HG02938 (cell line): ENCODE measurements around the gene DPYD.

ENCODE experiments used
- ATAC-seq: cut with Tn5 transposase; IDR thresholded peaks from one replicate; pipeline ENCODE4 v1.9.1; 2021; ENCODE audit warnings: mild to moderate bottlenecking, moderate library complexity; ENCODE audit not compliant: unreplicated experiment

The DPYD gene

GRCh38 chr1:97314685-97315084 is 606.1 kb downstream of the DPYD start:
- ATAC-seq = no peak

GRCh38 chr1:97308131-97308530 is 612.7 kb downstream of the DPYD start:
- ATAC-seq = no peak

GRCh38 chr1:97307568-97307967 is 613.3 kb downstream of the DPYD start:
- ATAC-seq = no peak

- ATAC-seq = no peak
These were observed 613.7 kb downstream of the DPYD start for GRCh38 chr1:97307151-97307550.

GRCh38 chr1:97306504-97306903 is 614.3 kb downstream of the DPYD start:
- no peak for ATAC-seq

GRCh38 chr1:97304366-97304765 is 616.5 kb downstream of the DPYD start:
- ATAC-seq = no peak

GRCh38 chr1:97298966-97299365 is 621.9 kb downstream of the DPYD start:
- ATAC-seq = no peak

- no peak for ATAC-seq
These were observed 623.2 kb downstream of the DPYD start for GRCh38 chr1:97297611-97298010.

- no peak for ATAC-seq
These were observed 638.9 kb downstream of the DPYD start for GRCh38 chr1:97281962-97282361.

GRCh38 chr1:97277891-97278654 is 642.8 kb downstream of the DPYD start:
- ATAC-seq = no peak

- ATAC-seq = no peak
These were observed 648.7 kb downstream of the DPYD start for GRCh38 chr1:97271916-97272788.

GRCh38 chr1:97270508-97271307 is 650.1 kb downstream of the DPYD start:
- no peak for ATAC-seq

- ATAC-seq = no peak
These were observed 655.2 kb downstream of the DPYD start for GRCh38 chr1:97265630-97266029.

- no peak for ATAC-seq
These were observed 658.0 kb downstream of the DPYD start for GRCh38 chr1:97262842-97263241.

GRCh38 chr1:97258597-97258996 is 662.2 kb downstream of the DPYD start:
- no peak for ATAC-seq

- ATAC-seq = no peak
These were observed 665.9 kb downstream of the DPYD start for GRCh38 chr1:97254731-97255463.

GRCh38 chr1:97252925-97253324 is 667.9 kb downstream of the DPYD start:
- no peak for ATAC-seq

GRCh38 chr1:97252076-97252475 is 668.8 kb downstream of the DPYD start:
- no peak for ATAC-seq

GRCh38 chr1:97247196-97247595 is 673.6 kb downstream of the DPYD start:
- no peak for ATAC-seq

- ATAC-seq = no peak
These were observed 675.2 kb downstream of the DPYD start for GRCh38 chr1:97245682-97246081.

GRCh38 chr1:97245026-97245425 is 675.8 kb downstream of the DPYD start:
- ATAC-seq = no peak
